SIG-M5 (cell line): Measurements from ENCODE around the gene DNAH8.

Experiments used
- DNase-seq: peaks from one replicate; lab custom pipeline; 2025; lab: John Stamatoyannopoulos, UW

The DNAH8 gene

GRCh38 chr6:39075807-39076622 lies 360.9 kb downstream of the DNAH8 start:
- DNase-seq = no peak

- no peak for DNase-seq
These were observed 361.8 kb downstream of the DNAH8 start for GRCh38 chr6:39076623-39077535.

GRCh38 chr6:39077882-39078594 lies 362.9 kb downstream of the DNAH8 start:
- DNase-seq = no peak

- no peak for DNase-seq
These were observed 363.6 kb downstream of the DNAH8 start for GRCh38 chr6:39078695-39079094.

GRCh38 chr6:39079197-39080125 lies 364.4 kb downstream of the DNAH8 start:
- DNase-seq = no peak
